Upper lobe of left lung (tissue), 4 donors: ENCODE data around the gene ZBTB16.

ENCODE experiments used
- EP300 ChIP-seq, 4 donors: sonication (generic); formaldehyde crosslinking; IDR thresholded peaks; one replicate each; pipeline ENCODE4 v1.5.1; 2017; ENCODE audit warnings: antibody characterized with exemption in 4 of 4, control low read depth in 2 of 4
- POLR2A ChIP-seq, 4 donors: fragments of 450-650 bp; IDR thresholded peaks; one replicate each; pipeline ENCODE4 v1.5.1; 2016 to 2017; ENCODE audit warnings: antibody characterized with exemption in 4 of 4, mild to moderate bottlenecking in 2 of 4

GRCh38 chr11:114075891-114076441 is 16.5 kb downstream of the ZBTB16 start:
- TF ChIP-seq POLR2A (IDR thresholded peaks at IDR 0.05) (no peak), EP300 (IDR thresholded peaks at IDR 0.05) (no peak)
